ENCODE data around the gene YARS1.

YARS1 gene

DNA sequence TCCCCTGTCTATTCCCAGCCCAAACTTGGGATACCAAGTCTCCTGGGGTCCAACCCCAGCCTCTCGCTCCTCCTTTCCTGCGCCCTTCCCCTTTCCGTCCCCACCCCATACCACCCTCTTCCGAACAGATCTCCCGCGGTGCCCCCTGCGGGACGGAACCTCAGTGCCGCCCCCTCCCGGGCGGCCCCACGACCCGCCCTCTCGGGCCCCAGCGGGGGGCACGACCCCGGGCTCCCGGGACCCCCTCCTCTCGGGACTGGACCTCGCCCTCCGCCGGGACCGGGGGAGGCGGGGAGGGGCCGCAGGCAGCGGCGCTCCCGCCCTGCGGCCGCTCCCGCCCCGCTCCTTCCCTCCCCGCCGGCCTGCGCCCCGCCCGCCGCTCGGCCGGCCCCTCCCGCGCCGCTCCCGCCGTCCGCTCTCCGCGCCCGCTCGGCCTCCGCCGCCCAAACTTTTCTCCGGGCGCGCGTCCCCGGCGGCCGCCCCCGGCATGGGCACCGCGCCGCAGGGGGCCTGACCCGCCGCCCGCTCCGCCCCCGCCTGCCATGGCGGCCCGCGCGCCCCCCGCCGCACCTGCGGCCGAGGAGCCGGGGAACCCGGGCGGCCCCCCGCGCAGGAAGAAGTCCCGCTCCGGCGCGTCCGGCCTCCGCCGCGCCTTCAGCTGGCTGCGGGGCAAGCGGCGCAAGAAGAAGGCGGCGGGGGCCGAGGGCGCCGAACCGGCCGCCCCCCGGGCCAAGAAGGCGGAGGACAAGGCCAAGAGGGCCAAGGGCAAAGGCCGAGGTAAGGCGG is 75.6 kb downstream of the YARS1 start:
- DNase-seq = no peak

GRCh38 chr1:32741059-32741412 is 76.1 kb downstream of the YARS1 start:
- no peak for DNase-seq

- DNase-seq = no peak
Observed at GRCh38 chr1:32736812-32737791, 80.1 kb downstream of the YARS1 start.

DNA sequence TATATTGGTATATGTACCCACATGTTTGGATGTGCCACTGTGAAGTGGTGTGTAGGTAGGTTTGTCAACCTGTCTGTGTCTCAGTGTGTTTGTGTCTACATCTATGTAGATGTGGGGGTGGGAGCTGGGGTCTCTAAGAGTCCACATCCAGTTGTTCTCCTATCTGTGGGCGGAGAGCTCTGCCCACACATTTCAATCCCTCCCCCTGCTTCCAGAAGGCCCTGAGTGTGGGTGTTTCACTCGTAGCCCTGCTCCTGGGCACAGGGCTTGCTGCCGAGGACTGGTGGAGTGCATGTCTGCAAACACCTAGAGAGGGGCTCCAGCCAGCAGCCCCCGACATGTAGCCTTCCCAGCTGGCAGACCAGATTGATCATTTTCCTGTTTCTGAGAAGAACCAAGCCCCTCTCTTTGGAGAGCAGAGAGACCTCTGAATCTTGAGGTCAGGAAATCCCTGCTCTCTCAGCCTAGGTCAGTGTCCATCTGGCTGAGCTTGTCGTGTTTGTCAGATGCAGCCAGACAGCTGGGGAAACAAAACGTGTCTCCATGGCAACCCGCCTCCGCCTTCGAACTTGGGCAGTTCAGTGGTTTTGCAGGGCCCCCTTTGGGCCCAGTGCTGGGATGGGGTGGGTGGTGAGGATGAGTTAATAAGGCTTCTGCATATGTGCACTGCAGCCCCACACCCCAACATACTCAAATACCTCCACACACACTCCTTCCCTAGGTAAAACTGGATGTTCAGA is 83.4 kb downstream of the YARS1 start:
- DNase-seq = no peak

- DNase-seq = no peak
Observed at GRCh38 chr1:32729254-32730046, 87.7 kb downstream of the YARS1 start.

DNA sequence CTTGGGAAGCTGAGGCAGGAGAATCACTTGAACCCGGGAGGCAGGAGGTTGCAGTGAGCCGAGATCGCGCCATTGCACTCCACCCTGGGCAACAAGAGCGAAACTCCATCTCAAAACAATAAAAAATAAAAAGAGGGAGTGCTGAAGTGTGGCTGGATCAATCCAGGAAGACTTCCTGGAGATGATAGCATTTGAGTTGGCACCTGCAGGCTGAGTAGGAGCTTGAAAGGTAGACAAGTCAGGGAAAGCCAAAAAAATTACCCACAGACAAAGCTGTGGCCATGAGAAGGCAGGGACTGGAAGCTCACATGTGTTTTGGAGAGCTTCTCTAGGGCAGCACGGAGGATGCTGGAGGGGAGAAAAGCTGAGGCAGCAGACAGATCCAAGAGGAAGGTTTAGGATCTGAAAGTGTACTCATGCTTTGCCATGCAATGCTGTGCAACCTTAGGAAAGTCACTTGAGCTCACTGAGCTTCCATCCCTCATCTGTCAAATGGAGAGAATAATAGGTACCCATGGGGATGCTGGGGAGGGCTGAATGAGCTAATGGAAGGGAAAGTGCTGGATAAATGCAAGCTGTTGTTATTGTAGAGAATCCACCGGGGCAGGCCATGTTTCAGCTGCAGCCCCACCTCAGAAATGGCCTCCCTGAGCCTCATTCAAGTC is 88.6 kb downstream of the YARS1 start:
- no peak for DNase-seq

DNA sequence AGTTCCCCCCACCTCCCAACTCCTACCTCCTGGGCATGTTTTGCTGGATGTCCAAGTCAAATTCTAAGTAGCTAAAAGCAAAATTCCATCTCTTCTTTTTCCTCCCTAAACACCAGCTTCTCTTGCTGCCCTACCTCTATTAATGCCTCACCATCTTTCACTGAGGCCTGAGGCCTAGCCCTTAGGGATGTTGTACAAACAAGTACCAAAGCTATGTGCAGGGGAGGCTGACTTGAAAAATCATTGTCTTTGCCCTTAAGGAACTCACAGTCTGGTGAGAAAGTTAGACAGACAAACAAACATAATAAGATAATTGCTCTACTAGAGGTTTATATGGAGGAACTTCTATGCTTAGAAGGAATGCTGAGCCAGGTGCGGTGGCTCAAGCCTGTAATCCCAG is 89.3 kb downstream of the YARS1 start:
- no peak for DNase-seq

- DNase-seq = no peak
Observed at GRCh38 chr1:32725615-32725982, 91.6 kb downstream of the YARS1 start.

Data from T-helper 2 cell (primary cell).